Measurements from ENCODE around the gene SPAG7. TPM values are rescaled to one million over a fixed set of nuclear protein-coding genes. Genes with fewer than 3 reads are reported as not detected.
A peak's percentile ranks its signal among the peaks of the same experiment; 100 is the strongest.

SPAG7 gene
- total and polyA plus RNA-seq, 2 experiments from 2014 or later = 64.3 to 194 TPM

- Histone ChIP-seq H4K20me1 (ENCODE audit: insufficient read depth, poor library complexity, severe bottlenecking) (no peaks in the 10 kb centered on the region), H3K9me2 (replicated peaks; ENCODE audit: insufficient read depth) (no peaks in the 10 kb centered on the region), H3K4me1 (ENCODE audit: insufficient read depth) (peaks cover 15% of the 10 kb centered on the region), H3K27me3 (no peaks in the 10 kb centered on the region), H3K9me3 (ENCODE audit: low read depth) (no peaks in the 10 kb centered on the region), H3K27ac (no peak overlapping the region), H3K36me3 (replicated peaks; ENCODE audit: insufficient read depth, low read depth) (no peaks in the 10 kb centered on the region), H2AFZ (no peak overlapping the region), H3K4me2 (no peak overlapping the region), H3K79me2 (no peaks in the 10 kb centered on the region), H3K4me3 (no peak overlapping the region)
- no peak for DNase-seq (ENCODE audit: low spot score)
- WGBS (ENCODE audit: low lambda C conversion rate, missing lambda C conversion rate) = 89% methylated on average over 14 of the region's 14 CpGs
- TF ChIP-seq, protein P1, sequence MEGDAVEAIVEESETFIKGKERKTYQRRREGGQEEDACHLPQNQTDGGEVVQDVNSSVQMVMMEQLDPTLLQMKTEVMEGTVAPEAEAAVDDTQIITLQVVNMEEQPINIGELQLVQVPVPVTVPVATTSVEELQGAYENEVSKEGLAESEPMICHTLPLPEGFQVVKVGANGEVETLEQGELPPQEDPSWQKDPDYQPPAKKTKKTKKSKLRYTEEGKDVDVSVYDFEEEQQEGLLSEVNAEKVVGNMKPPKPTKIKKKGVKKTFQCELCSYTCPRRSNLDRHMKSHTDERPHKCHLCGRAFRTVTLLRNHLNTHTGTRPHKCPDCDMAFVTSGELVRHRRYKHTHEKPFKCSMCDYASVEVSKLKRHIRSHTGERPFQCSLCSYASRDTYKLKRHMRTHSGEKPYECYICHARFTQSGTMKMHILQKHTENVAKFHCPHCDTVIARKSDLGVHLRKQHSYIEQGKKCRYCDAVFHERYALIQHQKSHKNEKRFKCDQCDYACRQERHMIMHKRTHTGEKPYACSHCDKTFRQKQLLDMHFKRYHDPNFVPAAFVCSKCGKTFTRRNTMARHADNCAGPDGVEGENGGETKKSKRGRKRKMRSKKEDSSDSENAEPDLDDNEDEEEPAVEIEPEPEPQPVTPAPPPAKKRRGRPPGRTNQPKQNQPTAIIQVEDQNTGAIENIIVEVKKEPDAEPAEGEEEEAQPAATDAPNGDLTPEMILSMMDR (IDR thresholded peaks at IDR 0.05; ENCODE audit: poor library complexity) = no peak
- TF ChIP-seq EZH2phosphoT487 (IDR thresholded peaks at IDR 0.05; ENCODE audit: low read depth, severe bottlenecking, unreplicated experiment) = no peak
- TF ChIP-seq EZH2 (IDR thresholded peaks at IDR 0.05; ENCODE audit: borderline replicate concordance) = no peak
Measured at GRCh38 chr17:4953451-4953961, 14.1 kb downstream of the SPAG7 start.

- H2AFZ ChIP-seq = no peak overlapping the region
- H3K36me3 ChIP-seq (replicated peaks; ENCODE audit: insufficient read depth, low read depth) = no peaks in the 10 kb centered on the region
- peak overlapping the region; percentile 86 for H3K4me2 ChIP-seq
- peaks cover 18% of the 10 kb centered on the region for H3K79me2 ChIP-seq
- H3K27me3 ChIP-seq = no peaks in the 10 kb centered on the region
- peaks cover 16% of the 10 kb centered on the region for H3K4me1 ChIP-seq (ENCODE audit: insufficient read depth)
- H3K9me2 ChIP-seq (replicated peaks; ENCODE audit: insufficient read depth) = no peaks in the 10 kb centered on the region
- H4K20me1 ChIP-seq (ENCODE audit: insufficient read depth, poor library complexity, severe bottlenecking) = peaks cover 5% of the 10 kb centered on the region
- H3K9me3 ChIP-seq (ENCODE audit: low read depth) = no peaks in the 10 kb centered on the region
- H3K4me3 ChIP-seq = no peak overlapping the region
- DNase-seq (ENCODE audit: low spot score) = no peak
- WGBS (ENCODE audit: low lambda C conversion rate, missing lambda C conversion rate) = 81% methylated on average over 3 of the region's 3 CpGs
- no peak overlapping the region for H3K27ac ChIP-seq
- TF ChIP-seq EZH2phosphoT487 (IDR thresholded peaks at IDR 0.05; ENCODE audit: low read depth, severe bottlenecking, unreplicated experiment) = no peak
- TF ChIP-seq EZH2 (IDR thresholded peaks at IDR 0.05; ENCODE audit: borderline replicate concordance) = no peak
- TF ChIP-seq, protein P1 (IDR thresholded peaks at IDR 0.05; ENCODE audit: poor library complexity) = no peak
Measured at GRCh38 chr17:4951486-4951885, 16.1 kb downstream of the SPAG7 start.

- WGBS (ENCODE audit: low lambda C conversion rate, missing lambda C conversion rate) = 43% methylated on average over 6 of the region's 7 CpGs
- DNase-seq (ENCODE audit: low spot score) = peak; percentile 45
- peaks cover 25% of the 10 kb centered on the region for H3K79me2 ChIP-seq
- H3K27ac ChIP-seq = peak within 1 kb of the TSS; percentile 100
- no peaks in the 10 kb centered on the region for H3K9me2 ChIP-seq (replicated peaks; ENCODE audit: insufficient read depth)
- peak within 1 kb of the TSS; percentile 61 for H3K4me3 ChIP-seq
- H3K36me3 ChIP-seq (replicated peaks; ENCODE audit: insufficient read depth, low read depth) = no peaks in the 10 kb centered on the region
- H4K20me1 ChIP-seq (ENCODE audit: insufficient read depth, poor library complexity, severe bottlenecking) = peaks cover 10% of the 10 kb centered on the region
- TF ChIP-seq EZH2 (IDR thresholded peaks at IDR 0.05; ENCODE audit: borderline replicate concordance) (no peak), EZH2phosphoT487 (IDR thresholded peaks at IDR 0.05; ENCODE audit: low read depth, severe bottlenecking, unreplicated experiment) (no peak)
- TF ChIP-seq, protein P1 (IDR thresholded peaks at IDR 0.05; ENCODE audit: poor library complexity) = no peak
- no peaks in the 10 kb centered on the region for H3K27me3 ChIP-seq
- peak within 1 kb of the TSS; percentile 86 for H3K4me2 ChIP-seq
- peaks cover 22% of the 10 kb centered on the region for H3K4me1 ChIP-seq (ENCODE audit: insufficient read depth)
- peak within 1 kb of the TSS; percentile 72 for H2AFZ ChIP-seq
- H3K9me3 ChIP-seq (ENCODE audit: low read depth) = no peaks in the 10 kb centered on the region
Measured at GRCh38 chr17:4950746-4951204, 16.8 kb downstream of the SPAG7 start, which contains the start of gene ENO3. Gene ENO3 (plus strand): TSS chr17:4951119. CDS start chr17:4951830, 711 bp downstream.
